WERI-Rb-1 (cell line): Measurements from ENCODE around the gene BFSP2.
"Not testable (repeated sequence)": the region's sequence is repeated elsewhere in the genome, so short reads cannot be mapped to it uniquely, and the experiment has no call there.

ENCODE experiments used
- DNase-seq: peaks from one replicate; pipeline ENCODE4 v3.0.0-alpha.2; 2020
- H3K27ac ChIP-seq: fragments of 250-450 bp; sonication (Bioruptor Pico); 2 replicates; pipeline ENCODE4 v1.5.1; 2020; ENCODE audit warnings: mild to moderate bottlenecking, moderate library complexity
- H3K27me3 ChIP-seq: fragments of 250-450 bp; sonication (Bioruptor Pico); 2 replicates; pipeline ENCODE4 v1.5.1; 2021; ENCODE audit warnings: mild to moderate bottlenecking, low read depth, moderate library complexity; ENCODE audit not compliant: insufficient read depth, severe bottlenecking
- H3K36me3 ChIP-seq: fragments of 250-450 bp; sonication (Bioruptor Pico); 2 replicates; pipeline ENCODE4 v1.5.1; 2020; ENCODE audit warnings: mild to moderate bottlenecking, moderate library complexity
- H3K4me3 ChIP-seq: 2 replicates; pipeline ENCODE4 v1.5.1; 2011; ENCODE audit warnings: low read depth, mild to moderate bottlenecking, control low read depth, low read length
- H3K9me3 ChIP-seq: fragments of 250-450 bp; sonication (Bioruptor Pico); 2 replicates; pipeline ENCODE4 v1.5.1; 2021; ENCODE audit warnings: mild to moderate bottlenecking, moderate library complexity; ENCODE audit not compliant: severe bottlenecking
- CTCF ChIP-seq: IDR thresholded peaks from 2 replicates; pipeline ENCODE4 v1.5.1; 2011; ENCODE audit warnings: low read depth, mild to moderate bottlenecking, control low read depth, inconsistent platforms, low read length

Gene BFSP2

GRCh38 chr3:133489466-133490085 is 89.7 kb downstream of the BFSP2 start:
- TF ChIP-seq CTCF, result no peak
- peaks cover 13% of the 10 kb centered on the region for H3K9me3 ChIP-seq

GRCh38 chr3:133490468-133491351 is 90.9 kb downstream of the BFSP2 start:
- Histone ChIP-seq H3K27ac (no peak overlapping the region), H3K4me3 (no peak overlapping the region), H3K27me3 (no peaks in the 10 kb centered on the region), H3K36me3 (no peaks in the 10 kb centered on the region), H3K9me3 (peaks cover 10% of the 10 kb centered on the region)
- no peak for TF ChIP-seq CTCF
- no peak for DNase-seq

More at GRCh38 chr3:133489466-133490085, 89.7 kb downstream of the BFSP2 start:
- Histone ChIP-seq H3K27ac (no peak overlapping the region), H3K36me3 (no peaks in the 10 kb centered on the region), H3K27me3 (no peaks in the 10 kb centered on the region), H3K4me3 (no peak overlapping the region)
- DNase-seq, result no peak

- H3K9me3 ChIP-seq, result peaks cover 5% of the 10 kb centered on the region
- H3K36me3 ChIP-seq, result no peaks in the 10 kb centered on the region
- TF ChIP-seq CTCF, result no peak
- no peak for DNase-seq
- H3K27me3 ChIP-seq, result no peaks in the 10 kb centered on the region
- H3K27ac ChIP-seq, result no peak overlapping the region
- H3K4me3 ChIP-seq, result no peak overlapping the region
Measured at GRCh38 chr3:133491481-133492059, 91.7 kb downstream of the BFSP2 start.

GRCh38 chr3:133492159-133492741 is 92.4 kb downstream of the BFSP2 start:
- no peak for TF ChIP-seq CTCF
- H3K9me3 ChIP-seq, result no peaks in the 10 kb centered on the region
- no peak overlapping the region for H3K27ac ChIP-seq
- DNase-seq, result no peak
- no peaks in the 10 kb centered on the region for H3K27me3 ChIP-seq
- no peak overlapping the region for H3K4me3 ChIP-seq
- H3K36me3 ChIP-seq, result no peaks in the 10 kb centered on the region

- no peaks in the 10 kb centered on the region for H3K9me3 ChIP-seq
- H3K36me3 ChIP-seq, result no peaks in the 10 kb centered on the region
- H3K27me3 ChIP-seq, result no peaks in the 10 kb centered on the region
- peak; percentile 60 for TF ChIP-seq CTCF
- DNase-seq, result peak; percentile 56
- no peak overlapping the region for H3K4me3 ChIP-seq
- H3K27ac ChIP-seq, result no peak overlapping the region
Measured at GRCh38 chr3:133494469-133494868, 94.6 kb downstream of the BFSP2 start.

GRCh38 chr3:133502542-133502941 is 102.7 kb downstream of the BFSP2 start:
- DNase-seq, H3K27me3 ChIP-seq: not testable (repeated sequence)

More at GRCh38 chr3:133502542-133502941, 102.7 kb downstream of the BFSP2 start:
- H3K36me3 ChIP-seq, H3K9me3 ChIP-seq, H3K27ac ChIP-seq, H3K4me3 ChIP-seq: not testable (repeated sequence)
